MM.1S (cell line): ENCODE data around the gene PARP8.

Experiments
- EZH2 ChIP-seq: fragments of 300-600 bp; sonication (generic); optimal IDR thresholded peaks from 2 replicates; pipeline ENCODE3; 2017; ENCODE audit warnings: low read depth, mild to moderate bottlenecking, antibody characterized with exemption, low read length, mixed read lengths
- TF ChIP-seq, protein P1 (sequence below): fragments of 300-600 bp; sonication (generic); IDR thresholded peaks from 2 replicates; pipeline ENCODE4 v1.5.1; 2016; ENCODE audit warnings: antibody characterized with exemption, low read length, mixed read lengths

DNA sequence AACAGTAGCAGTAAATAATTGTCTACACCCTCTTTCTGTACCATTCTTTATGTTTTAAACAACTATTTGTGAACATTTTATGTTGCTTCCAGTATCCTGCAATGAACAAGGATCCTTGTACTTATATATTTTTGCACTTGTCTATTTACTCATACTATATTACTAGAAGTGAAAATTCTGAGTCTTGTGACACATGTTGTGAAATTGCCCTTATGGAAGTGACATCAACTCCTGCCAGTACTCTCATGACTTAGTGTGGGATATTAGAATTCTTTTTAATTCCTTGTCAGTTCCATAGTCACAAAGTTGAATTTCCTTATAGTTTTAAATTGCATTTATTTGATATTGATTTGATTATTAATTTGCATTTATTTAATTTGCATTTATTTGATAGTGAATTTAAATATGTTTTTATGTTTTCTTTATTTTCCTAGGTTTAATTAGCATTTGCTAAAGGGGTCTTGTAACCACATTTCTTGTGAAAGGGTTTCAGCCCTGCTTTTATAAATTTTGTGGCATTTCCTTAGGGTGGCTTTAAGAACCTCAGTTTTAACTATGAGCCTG lies 27.7 kb downstream of the PARP8 start:
- TF ChIP-seq, protein P1, sequence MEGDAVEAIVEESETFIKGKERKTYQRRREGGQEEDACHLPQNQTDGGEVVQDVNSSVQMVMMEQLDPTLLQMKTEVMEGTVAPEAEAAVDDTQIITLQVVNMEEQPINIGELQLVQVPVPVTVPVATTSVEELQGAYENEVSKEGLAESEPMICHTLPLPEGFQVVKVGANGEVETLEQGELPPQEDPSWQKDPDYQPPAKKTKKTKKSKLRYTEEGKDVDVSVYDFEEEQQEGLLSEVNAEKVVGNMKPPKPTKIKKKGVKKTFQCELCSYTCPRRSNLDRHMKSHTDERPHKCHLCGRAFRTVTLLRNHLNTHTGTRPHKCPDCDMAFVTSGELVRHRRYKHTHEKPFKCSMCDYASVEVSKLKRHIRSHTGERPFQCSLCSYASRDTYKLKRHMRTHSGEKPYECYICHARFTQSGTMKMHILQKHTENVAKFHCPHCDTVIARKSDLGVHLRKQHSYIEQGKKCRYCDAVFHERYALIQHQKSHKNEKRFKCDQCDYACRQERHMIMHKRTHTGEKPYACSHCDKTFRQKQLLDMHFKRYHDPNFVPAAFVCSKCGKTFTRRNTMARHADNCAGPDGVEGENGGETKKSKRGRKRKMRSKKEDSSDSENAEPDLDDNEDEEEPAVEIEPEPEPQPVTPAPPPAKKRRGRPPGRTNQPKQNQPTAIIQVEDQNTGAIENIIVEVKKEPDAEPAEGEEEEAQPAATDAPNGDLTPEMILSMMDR, result no peak
- no peak for TF ChIP-seq EZH2
